Renal pelvis (tissue), 4 donors: Measurements from ENCODE around the gene STAB2. TPM values are rescaled to one million over a fixed set of nuclear protein-coding genes. Genes with fewer than 3 reads are reported as not detected.

Source experiments
- DNase-seq: peaks from one replicate; pipeline ENCODE4 v3.0.0-alpha.2; 2013
- polyA plus RNA-seq, 3 donors: library from polyadenylated mRNA; unstranded; fragments of 120-200 nt; gene quantifications; one replicate each; pipeline ENCODE4 v1.2.1, GENCODE V29; 2013; ENCODE audit not compliant: insufficient read length in 3 of 3

Gene STAB2
- polyA plus RNA-seq, 3 donors: 0.84 to 3.8 (median 1.9) TPM

DNA sequence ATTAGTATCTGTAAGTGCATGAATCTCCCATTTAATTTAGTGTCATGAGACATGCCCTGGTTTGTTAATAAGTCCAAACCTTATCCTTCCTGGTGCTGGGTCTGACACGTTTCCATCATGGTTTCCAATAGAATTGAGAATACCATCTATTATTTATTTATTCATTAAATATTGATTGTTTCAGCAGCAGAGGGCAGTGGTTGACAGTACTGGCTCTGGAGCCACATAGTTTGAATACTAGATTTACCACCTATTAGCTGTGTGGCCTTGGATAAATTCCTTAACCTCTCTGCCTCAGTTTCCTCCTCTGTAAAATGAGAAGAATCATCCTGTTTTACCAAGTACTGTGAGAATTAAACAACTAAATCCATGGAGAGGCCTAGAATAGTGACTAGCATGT is 941 bp upstream of the STAB2 start:
- no peak for DNase-seq

DNA sequence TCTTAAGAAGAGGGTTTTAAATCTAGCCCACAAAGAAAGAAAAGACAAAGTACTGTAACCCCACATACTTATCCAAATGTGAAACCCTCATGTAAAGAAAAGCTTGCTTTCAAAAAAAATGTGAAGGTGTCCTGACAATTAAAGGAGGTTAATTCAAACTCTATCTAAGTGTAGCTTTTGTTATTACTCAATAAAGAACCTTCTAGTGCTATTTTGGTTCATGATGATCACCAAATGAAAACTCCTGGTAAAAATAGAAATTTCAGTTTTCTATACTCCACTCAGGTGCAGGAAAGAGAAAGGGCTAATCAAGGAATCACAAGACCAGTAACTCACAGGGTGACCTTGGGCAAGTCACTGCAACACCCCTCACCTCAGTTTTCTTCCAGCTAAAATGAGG is 1.6 kb downstream of the STAB2 start:
- DNase-seq: no peak

DNA sequence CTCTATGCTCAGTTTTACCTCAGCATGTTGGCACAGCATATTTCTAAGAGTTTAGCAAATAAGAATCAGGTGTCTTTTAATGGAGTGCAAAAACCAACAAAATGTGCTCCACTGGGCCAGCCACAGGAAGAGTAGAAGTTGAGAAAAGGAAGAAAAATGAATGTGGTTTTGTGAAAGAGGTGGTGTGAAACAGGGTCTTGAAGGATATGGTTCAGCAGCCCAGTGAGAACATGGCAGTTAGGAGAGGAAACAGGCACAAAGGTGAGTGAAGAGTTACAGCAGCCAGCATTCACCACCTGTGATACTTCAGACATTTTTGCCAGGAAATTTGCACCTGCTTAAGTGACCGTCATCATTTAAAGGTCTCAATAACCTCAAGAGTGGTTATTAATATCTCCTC is 2.4 kb downstream of the STAB2 start:
- DNase-seq: no peak

DNA sequence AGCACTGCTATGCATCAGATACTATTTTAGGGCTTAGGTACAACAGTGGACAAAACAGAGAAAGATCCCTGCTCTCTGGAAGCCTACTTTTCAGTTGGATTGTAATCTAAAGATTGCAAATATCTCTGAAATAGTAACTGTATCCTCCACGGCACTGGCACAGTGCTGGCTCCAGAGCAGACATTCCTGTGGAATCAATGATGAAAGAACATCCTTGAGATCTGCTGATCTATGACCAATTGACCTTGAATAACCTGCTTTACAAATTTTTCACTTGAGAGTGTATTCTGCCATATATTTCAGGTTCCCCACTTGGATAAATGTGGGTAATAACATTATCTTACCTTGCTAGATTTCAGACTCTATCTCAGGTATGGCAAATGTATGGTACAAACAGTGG is 3.2 kb downstream of the STAB2 start:
- no peak for DNase-seq

DNA sequence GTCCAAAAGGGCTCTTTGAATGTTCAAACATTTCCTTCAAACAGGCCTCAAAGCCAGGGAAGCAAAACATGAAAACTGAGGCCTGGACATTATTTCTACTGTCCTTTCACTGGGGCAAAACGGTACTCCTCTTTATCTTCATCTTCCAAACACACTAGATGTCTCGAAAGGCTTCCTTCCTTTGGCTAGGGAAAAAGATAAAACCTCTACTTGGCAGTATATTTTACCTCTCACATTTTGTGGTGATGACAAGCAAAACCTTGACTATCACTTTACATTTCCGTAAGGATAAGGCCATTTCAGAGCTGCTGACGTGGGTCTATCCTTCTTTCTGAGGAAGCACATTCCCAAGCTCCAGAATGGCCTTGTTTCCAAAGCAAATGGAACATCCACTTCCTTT is 9.9 kb downstream of the STAB2 start:
- DNase-seq: no peak

DNA sequence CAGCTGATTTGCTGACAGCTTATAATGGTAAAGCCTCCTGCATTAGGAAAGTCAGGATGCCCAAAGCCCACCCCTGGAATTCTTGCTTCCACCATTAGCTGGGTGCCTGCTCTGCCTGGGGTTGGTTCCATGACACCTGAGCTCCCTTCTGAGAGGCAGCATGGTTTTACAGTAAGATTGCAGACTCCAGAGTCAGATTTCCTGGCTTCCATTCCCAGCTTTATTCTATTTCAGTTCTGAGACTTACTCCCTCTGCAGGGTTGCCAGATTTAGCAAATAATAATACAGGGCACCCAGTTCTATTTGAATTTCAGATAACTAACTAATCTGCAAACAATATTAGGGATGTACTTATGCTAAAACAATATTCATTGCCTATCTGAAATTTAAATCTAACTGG is 12.2 kb downstream of the STAB2 start:
- DNase-seq: no peak

DNA sequence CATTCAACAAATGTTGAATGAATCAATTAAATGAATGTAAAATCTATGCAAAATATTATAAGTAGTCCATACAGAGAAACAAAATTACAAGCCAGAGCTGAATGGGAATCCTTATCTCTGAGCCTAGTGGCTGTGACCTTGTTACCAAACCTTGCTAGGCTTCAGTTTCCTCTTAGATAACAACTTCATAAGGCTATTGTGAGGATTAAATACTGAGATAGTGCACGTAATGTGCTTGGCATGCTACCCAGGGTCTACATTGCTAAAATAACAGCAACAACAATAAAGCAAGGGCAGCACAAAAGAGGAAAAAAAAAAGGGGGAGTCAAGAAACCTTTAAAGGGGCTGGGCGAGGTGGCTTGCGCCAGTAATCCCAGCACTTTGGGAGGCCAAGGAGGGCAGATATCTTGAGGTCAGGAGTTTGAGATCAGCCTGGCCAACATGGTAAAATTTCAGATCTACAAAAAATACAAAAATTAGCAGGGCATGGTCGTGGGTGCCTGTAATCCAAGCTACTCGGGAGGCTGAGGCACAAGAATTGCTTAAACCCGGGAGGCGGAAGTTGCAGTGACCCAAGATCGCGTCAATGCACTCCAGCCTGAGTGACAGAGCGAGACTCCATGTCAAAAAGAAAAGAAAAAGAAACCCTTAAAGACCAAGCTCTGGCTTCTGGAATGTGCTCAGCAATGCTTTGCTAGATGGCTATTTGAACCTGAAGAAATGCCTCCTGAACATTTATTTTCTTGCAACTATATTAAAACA is 14.1 kb downstream of the STAB2 start:
- DNase-seq: no peak

DNA sequence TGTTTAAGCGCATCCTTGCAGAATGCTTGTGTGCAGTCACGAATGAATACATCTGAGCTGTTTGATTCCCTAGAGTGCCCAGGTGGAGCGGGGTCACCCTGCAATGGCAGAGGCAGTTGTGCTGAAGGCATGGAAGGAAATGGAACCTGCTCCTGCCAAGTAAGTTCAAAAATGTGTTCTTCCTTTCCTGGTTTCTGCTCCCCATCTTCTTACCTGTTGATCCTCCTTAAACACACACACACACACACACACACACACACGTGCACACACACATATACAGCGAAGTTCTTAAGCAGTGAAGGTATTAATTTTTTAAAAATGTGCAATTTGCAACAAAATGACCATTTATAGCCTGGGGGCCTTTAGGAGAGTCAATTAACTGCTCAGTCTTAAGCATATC is 33.3 kb downstream of the STAB2 start:
- no peak for DNase-seq

DNA sequence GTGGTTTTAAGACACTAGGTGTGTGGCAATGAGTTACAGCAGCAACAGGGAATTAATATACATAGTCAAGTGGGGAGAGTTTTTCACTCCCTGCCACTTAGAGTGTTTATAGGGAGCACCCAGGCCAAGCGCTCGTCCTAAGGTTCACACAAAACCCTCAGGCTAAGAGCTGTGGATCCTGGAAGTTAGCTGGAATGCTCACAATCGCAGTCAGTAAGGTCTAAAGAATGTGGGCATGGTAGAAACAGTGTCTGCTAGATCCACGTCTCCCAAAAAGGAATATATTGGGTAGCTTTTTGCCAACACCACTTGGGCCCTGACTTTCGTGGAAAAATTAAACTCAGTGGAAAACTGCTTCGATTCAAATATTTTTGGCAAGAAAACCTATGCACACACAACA is 36.6 kb downstream of the STAB2 start:
- no peak for DNase-seq

DNA sequence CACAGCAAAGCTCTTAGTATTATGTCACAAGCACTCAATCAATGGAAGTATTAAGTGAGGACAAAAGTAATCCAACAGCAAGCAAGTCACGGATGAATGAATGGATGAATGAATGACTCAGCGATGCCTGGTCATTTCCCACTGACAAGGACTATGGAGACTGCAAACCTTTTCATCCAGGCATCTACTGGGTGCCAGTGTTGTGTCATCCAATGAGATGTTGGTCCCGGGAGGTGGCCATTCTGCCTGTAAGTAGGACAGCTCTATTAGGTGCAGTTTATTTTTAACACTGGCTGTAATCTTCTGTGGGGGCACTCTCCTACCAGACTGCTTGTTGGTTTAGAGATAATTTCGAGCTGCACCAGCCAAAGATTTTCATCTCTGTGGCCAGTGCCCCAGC is 39.4 kb downstream of the STAB2 start:
- DNase-seq: no peak

DNA sequence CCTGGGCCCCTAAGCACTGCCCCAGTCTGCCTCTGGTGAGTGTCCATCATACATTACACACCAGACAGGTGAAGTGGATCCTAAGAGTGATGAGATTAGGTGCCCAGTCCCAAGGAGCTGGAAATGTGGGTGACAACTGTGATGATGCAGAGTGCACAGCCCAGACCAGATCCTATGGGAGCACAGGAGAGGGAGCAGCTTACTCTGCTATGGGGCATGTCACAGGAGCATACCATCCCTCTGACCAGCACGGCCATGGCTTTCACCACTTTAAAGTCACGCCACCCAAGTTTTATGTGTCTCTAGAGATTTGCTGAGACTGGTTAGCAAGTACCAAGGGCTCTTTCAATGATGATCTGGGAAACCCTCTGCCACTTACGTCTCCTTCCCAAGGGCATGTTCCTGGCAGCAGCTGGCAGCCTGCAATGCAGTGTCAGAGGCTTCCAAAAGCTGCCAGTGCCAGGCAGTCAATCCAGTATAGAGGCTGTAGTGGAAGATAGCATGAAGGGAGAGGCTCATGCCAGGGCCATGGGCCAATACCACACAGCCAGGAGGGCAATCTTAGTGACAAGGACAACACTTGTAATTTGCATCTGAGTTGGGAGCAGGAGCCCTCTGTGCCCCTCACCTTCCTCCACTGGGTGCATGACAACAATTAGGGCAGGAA is 40.2 kb downstream of the STAB2 start:
- no peak for DNase-seq

DNA sequence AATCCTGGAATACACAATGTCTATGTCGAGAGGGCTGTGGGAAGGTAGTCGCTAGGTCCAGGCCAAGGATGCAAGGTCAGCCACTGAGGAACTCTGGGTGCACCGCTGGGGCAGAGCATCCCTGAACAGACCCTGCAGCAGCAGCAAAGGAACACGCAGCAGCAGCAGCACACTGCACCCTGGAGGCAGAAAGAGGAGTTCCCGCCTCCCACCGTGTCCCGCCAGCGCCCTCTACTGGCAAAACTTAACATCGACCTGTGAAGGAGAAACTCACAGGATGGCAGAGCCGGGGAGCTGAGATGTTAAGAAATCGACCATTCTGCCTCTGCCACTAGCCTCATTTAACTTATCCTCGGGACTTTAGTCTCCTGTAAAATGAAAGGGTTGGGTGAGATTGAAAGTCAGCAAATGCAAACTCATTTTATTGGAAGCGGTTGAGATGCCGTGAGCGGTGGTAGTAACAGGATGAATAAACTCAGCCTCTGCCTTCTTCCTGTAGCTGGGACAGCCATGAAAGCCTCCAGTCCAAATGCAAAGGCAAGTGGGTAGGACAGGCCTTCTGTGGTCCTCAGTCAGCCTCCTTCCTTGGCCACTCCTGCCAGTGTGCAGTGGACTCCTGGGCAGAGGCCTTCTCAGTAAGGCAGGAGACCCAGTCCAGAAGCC is 45.6 kb downstream of the STAB2 start:
- DNase-seq: peak; percentile 2

DNA sequence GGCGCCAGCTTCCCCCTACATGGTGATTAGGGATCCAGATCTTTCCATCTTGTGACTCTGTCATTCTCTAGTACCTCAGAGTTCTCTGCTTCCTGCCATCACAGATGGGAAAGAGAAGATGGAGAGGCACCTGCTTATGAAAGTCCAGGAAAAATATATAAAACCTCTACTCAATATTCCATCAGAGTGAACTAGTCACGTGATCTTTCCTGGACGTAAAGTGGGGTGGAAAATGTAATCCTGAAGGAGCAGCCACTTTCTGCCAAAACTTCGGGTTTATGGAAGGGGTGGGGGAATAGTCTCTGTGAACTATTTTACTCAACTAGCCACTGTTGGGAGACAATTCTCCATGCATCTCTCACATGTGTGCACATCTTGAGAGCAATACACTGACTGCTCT is 47.7 kb downstream of the STAB2 start:
- DNase-seq: no peak

DNA sequence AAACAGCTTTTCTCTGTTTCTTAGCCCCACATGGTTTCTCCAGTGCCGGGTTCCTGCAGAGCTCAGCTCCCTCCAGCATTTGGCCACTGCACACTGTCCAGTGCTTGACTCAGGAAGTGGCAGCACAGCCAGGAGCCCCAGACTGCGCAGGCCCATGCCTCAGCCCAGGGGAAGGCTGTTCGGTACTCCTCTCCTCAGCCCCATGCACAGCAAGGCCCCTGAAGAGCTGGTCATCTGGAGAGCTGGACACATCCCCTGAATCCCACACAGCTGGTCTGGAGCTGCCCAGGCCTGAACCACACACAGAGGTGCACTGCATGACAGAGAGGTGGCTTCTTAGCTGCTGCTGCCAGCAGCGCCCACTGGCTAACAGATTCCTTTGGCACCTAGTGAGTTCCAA is 48.3 kb downstream of the STAB2 start:
- DNase-seq: no peak

DNA sequence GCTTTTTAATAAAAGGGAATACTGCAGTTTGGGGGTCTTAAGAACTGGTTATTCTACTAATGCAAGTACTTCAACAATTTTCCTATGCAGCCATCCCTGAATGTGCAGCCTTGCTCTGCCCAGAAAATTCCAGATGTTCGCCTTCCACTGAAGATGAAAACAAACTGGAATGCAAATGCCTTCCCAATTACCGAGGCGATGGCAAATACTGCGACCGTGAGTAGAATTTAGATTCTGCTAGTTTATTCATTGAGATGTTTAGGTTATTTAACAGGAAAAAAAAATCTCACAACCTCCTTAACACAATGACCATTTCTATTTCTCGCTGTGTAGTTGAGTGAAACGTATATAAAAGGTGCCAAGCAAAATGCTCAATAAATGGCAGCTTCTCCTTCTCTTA is 49.9 kb downstream of the STAB2 start:
- DNase-seq: no peak

DNA sequence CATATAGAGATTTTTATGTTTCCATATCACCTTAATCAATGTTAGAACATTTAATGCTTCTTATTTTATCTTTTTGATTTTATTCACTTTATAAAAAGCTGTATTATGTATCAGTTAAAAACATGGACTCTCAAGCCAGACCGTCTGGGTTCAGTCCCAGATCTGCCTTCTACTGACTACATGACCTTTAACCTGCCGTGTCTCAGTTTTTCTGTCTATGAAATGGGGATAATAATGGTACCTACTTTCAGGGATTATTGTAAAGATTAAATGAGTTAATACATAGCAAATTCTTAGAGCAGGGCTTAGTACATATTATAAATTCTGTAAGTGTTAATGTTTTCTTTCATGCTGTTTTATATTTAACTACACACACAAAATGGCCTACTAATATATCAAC is 50.4 kb downstream of the STAB2 start:
- DNase-seq: no peak

DNA sequence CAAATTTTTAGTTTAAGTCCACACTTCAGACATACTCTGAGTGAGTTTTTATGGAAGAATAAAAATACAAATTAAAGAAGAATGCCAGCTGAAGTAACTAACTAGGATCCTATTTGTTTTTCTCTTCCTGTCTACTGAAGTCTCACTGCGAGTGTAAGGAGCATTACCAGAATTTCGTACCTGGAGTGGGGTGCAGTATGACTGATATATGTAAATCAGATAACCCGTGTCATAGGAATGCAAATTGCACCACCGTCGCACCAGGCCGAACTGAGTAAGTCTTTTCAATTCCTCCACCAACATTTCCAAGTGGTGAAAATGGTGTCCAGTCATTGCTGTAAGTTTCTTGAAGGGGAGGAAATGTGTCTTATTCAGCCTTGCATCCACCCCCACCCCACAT is 52.9 kb downstream of the STAB2 start:
- no peak for DNase-seq

DNA sequence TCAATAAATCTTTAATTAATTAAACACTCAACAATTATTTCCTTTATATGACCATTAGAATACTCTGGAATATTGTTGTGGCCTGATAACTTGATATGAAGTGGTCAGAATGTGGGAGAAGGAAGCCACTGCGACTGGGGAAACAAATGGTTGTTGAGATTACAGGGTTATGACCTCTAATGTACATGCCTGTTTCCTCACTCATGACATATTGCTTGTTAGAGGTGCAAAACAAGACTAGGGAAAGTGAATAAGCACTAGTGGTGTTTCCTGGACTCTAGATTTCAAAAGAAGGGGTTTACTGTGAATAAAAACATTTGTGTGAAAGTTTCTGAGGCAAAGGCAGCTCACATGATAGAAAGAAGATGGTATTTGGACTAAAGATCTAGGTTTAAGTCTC is 53.3 kb downstream of the STAB2 start:
- no peak for DNase-seq

DNA sequence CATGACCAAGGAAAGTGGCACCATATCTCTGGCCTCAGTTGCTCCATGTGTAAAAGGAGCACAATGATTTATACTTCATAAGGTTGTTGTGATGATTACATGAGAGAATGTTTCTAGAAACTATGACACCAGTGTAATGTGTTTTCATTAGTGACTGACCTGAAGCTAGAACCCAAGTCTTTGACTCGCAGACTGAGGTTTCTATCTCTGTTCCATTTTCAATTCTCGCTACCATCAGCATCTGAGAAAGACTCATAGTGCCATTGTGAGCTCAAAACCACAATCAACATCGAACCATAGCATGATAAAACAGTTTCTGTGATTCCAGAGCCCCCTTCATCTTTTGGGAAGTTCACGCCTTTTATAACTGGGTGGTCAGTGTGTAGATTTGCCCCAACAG is 53.8 kb downstream of the STAB2 start:
- no peak for DNase-seq

DNA sequence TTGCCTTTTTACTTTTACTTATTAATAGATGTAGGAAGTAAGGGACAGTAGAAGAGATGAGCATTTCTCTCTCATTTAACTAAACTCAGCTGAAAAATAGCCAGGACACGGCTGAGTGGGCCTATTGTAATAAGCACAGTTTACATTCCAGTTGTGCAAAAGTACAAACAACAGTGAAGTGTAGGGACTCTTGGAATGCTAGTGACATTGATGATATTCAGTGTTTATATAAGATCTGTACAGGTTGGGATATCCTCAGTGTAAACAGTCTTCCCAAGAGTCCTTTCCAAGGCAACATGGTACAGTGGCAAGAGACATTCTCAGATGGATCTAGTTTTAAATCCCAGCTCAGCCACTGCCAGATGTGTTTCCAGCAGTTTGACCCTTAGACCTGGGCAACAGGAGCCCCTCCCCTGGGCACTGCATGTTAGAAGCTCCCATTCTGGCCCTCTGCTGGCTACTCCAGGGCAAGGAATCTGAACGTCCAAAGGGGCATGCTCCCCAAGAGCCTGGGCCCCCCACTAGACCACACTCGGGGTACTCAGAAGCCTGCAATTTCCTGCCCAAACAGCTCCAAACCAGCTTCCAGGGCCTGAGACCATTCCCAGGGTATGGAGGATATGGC is 55.3 kb downstream of the STAB2 start:
- DNase-seq: no peak

DNA sequence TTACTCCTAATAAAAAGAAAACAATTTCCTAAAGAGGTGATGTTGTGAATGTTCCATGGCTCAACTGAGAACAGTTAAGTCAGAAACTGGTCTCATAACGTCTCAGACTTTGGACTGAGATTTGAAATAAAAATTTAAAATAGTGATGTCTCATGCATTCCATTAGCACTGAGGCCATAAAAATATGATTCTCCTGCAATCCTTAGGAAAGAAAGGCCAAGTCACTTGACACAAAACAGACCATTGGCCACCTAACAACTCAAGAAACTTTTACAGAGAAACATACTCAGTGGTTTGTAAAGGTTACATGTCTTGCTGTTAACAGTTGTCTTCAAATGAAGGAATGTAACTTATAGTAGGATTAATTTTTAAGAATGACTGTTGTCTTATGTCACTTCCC is 58.1 kb downstream of the STAB2 start:
- DNase-seq: no peak

DNA sequence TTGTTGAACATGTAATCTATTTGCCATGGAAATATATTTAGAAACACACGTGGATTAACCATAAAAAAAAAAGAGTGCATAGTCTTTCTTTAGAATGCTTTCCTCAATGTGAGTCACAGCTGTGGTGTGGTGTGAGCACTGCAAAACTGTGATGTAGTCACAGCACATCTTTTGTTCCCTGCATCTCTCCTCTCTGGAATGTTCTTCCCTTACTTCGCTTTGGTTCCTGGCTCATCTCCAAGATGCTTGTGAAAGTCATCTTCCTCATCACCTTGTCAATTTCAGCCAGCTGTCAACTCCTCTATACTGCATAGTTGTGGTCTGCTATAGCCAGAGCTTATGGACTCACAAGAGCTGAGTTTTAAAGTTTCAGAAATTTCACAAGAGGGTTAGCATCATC is 60.2 kb downstream of the STAB2 start:
- no peak for DNase-seq

DNA sequence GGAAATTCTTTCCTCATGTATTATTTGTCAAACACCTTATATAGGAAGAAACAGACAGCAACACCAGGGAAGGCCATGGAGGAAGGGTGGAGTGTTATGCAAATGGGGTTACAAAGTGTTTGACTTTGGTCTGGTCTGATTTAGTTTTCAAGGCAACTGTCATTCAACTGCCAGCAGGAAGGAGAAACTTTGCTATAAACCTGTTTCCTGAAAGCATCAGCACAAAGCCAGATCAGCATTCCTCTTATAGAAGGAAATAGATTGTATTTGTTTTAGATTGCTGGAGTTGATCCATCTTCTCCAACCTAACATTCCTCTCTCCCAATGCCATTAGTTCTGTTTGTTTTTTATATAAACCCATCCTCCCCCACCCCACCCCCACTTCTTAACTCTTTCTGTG is 65.7 kb downstream of the STAB2 start:
- DNase-seq: peak; percentile 1
